GM12878 (cell line): ENCODE data around the gene ZNF804B. TPM values are rescaled to one million over a fixed set of nuclear protein-coding genes. Genes with fewer than 3 reads are reported as not detected.
A peak's percentile ranks its signal among the peaks of the same experiment; 100 is the strongest.

ENCODE experiments used
- ATAC-seq: fragments of 200-7000 bp; cut with Tn5 transposase; 3 replicates; pipeline ENCODE4 v1.9.1; 2020; ENCODE audit warnings: mild to moderate bottlenecking, moderate library complexity
- BruUV-seq: library from RNA; stranded (reverse); fragments of 400-500 nt; replicated peaks from 2 replicates; lab custom pipeline; 2021; lab: Mats Ljungman, UMichigan
- CTCF ChIA-PET: fragments of 300-600 bp; sonication (Branson Sonifier 250); formaldehyde crosslinking; extraction: SDS; loops from one replicate; lab custom pipeline; 2021; ENCODE audit warnings: inconsistent platforms; lab: Yijun Ruan, JAX
- POLR2A ChIA-PET: fragments of 350-600 bp; formaldehyde crosslinking; extraction: SDS; loops from one replicate; lab custom pipeline; 2021; ENCODE audit warnings: inconsistent platforms; lab: Charles Lee
- RAD21 ChIA-PET: fragments of 300-600 bp; sonication (Branson Sonifier 250); formaldehyde crosslinking; loops from one replicate; lab custom pipeline; 2023; ENCODE audit warnings: antibody characterized with exemption; ENCODE audit not compliant: unreplicated experiment; lab: Charles Lee
- SMC1A ChIA-PET: fragments of 300-600 bp; sonication (Branson Sonifier 250); formaldehyde crosslinking; loops from one replicate; lab custom pipeline; 2023; ENCODE audit not compliant: unreplicated experiment, uncharacterized antibody; lab: Charles Lee
- DNase-seq: peaks from one replicate; pipeline ENCODE4 v3.0.0-alpha.2; 2011; ENCODE audit warnings: low read depth, low spot score
- FAIRE-seq: peaks from 3 replicates; lab custom pipeline; 2011; peaks lifted over from hg19 to GRCh38; lab: Jason Lieb, UNC
- H2AFZ ChIP-seq: 2 replicates; pipeline ENCODE4 v1.6.0; 2011; ENCODE audit warnings: low read depth, low read length, control low read depth; ENCODE audit not compliant: control insufficient read depth
- H3K27ac ChIP-seq: 2 replicates; pipeline ENCODE4 v1.5.1; 2011; ENCODE audit warnings: control low read depth; ENCODE audit not compliant: control insufficient read depth, insufficient read depth
- H3K27me3 ChIP-seq, 2 experiments: replicated peaks in 1 of 2; 2 replicates each; pipeline versions ENCODE4 v1.6.0 to v1.6.1; 2011; ENCODE audit warnings: low read length in 1 of 2; ENCODE audit not compliant: control insufficient read depth in 2 of 2, insufficient read depth in 2 of 2
- H3K36me3 ChIP-seq, 2 experiments: 2 replicates each; pipeline ENCODE4 v1.5.1; 2011; ENCODE audit warnings: low read length in 1 of 2; ENCODE audit not compliant: control insufficient read depth in 2 of 2, insufficient read depth in 2 of 2
- H3K4me1 ChIP-seq: 2 replicates; pipeline ENCODE4 v1.6.1; 2011; ENCODE audit warnings: mild to moderate bottlenecking, low read length, moderate library complexity, mixed read lengths; ENCODE audit not compliant: control insufficient read depth, insufficient read depth
- H3K4me2 ChIP-seq: 2 replicates; pipeline ENCODE4 v1.6.0; 2011; ENCODE audit warnings: control low read depth; ENCODE audit not compliant: control insufficient read depth, insufficient read depth
- H3K4me3 ChIP-seq: fragments of 200-600 bp; sonication (generic); 2 replicates; pipeline ENCODE4 v1.5.1; 2016
- H3K79me2 ChIP-seq: 2 replicates; pipeline ENCODE4 v1.6.0; 2011; ENCODE audit warnings: low read length; ENCODE audit not compliant: control insufficient read depth, insufficient read depth
- H3K9ac ChIP-seq: 2 replicates; pipeline ENCODE4 v1.8.0; 2011; ENCODE audit warnings: low read length, control low read depth, mixed read lengths; ENCODE audit not compliant: control insufficient read depth, insufficient read depth
- H3K9me3 ChIP-seq: replicated peaks from 3 replicates; pipeline ENCODE4 v1.5.1; 2011; ENCODE audit warnings: mild to moderate bottlenecking, low read length; ENCODE audit not compliant: control insufficient read depth, insufficient read depth
- H4K20me1 ChIP-seq: 2 replicates; pipeline ENCODE4 v1.6.0; 2011; ENCODE audit not compliant: control insufficient read depth, insufficient read depth
- ASH2L ChIP-seq: fragments of 300-600, 200-600 bp; sonication (generic); IDR thresholded peaks from 2 replicates; pipeline ENCODE4 v1.6.1; 2017; ENCODE audit warnings: low read depth, mild to moderate bottlenecking, borderline replicate concordance
- CBX3 ChIP-seq: fragments of 200-600 bp; sonication (generic); IDR thresholded peaks from 2 replicates; pipeline ENCODE4 v1.6.1; 2016; ENCODE audit warnings: low read depth, borderline replicate concordance
- CBX5 ChIP-seq: sonication (generic); IDR thresholded peaks from 2 replicates; pipeline ENCODE4 v1.6.1; 2016; ENCODE audit warnings: low read depth, moderate library complexity, mild to moderate bottlenecking, inconsistent platforms
- CEBPB ChIP-seq, 2 experiments: fragments of 150-350 bp in 1 of 2; IDR thresholded peaks; 2 replicates each; pipeline ENCODE4 v1.6.1; 2012 to 2014; ENCODE audit warnings: low read depth in 2 of 2, low read length in 2 of 2, borderline replicate concordance in 1 of 2, inconsistent platforms in 1 of 2
- EED ChIP-seq: sonication (generic); IDR thresholded peaks from 2 replicates; pipeline ENCODE4 v1.6.1; 2016; ENCODE audit warnings: antibody characterized with exemption, low read depth
- EGR1 ChIP-seq, 2 experiments: IDR thresholded peaks; 1 replicate in 1 of 2; 2 replicates in 1 of 2; pipeline ENCODE4 v1.6.1; 2011 to 2012; ENCODE audit warnings: low read depth in 2 of 2, low read length in 2 of 2, borderline replicate concordance in 1 of 2, mild to moderate bottlenecking in 1 of 2, moderate library complexity in 1 of 2
- IRF4 ChIP-seq: IDR thresholded peaks from 2 replicates; pipeline ENCODE4 v1.6.1; 2011; ENCODE audit warnings: low read depth, low read length
- JUND ChIP-seq: IDR thresholded peaks from 2 replicates; pipeline ENCODE4 v1.6.1; 2012; ENCODE audit warnings: low read depth, mild to moderate bottlenecking, low read length, improper control_type of control experiment, moderate library complexity
- NFIC ChIP-seq: IDR thresholded peaks from 2 replicates; pipeline ENCODE4 v1.6.1; 2012; ENCODE audit warnings: low read depth, mild to moderate bottlenecking, inconsistent platforms, low read length, moderate library complexity
- NRF1 ChIP-seq: conservative IDR thresholded peaks from 2 replicates; pipeline ENCODE4 v1.6.1; 2011; ENCODE audit warnings: mild to moderate bottlenecking, low read depth, low read length, improper control_type of control experiment
- SMARCA5 ChIP-seq: fragments of 450-650 bp; IDR thresholded peaks from 2 replicates; pipeline ENCODE4 v1.6.1; 2017; ENCODE audit warnings: mild to moderate bottlenecking
- SREBF1 ChIP-seq: IDR thresholded peaks from 2 replicates; pipeline ENCODE4 v1.6.1; 2012; ENCODE audit warnings: mild to moderate bottlenecking, low read length
- TCF7 ChIP-seq: IDR thresholded peaks from 2 replicates; pipeline ENCODE4 v1.6.1; 2014; ENCODE audit warnings: antibody characterized with exemption, borderline replicate concordance
- ZZZ3 ChIP-seq: IDR thresholded peaks from 2 replicates; pipeline ENCODE4 v1.6.1; 2011; ENCODE audit warnings: low read depth; ENCODE audit not compliant: control insufficient read depth, insufficient read length
- WGBS: methylation state at CpG from one replicate; pipeline ENCODE4 v1.1.6; 2016; ENCODE audit warnings: low lambda C conversion rate; ENCODE audit not compliant: insufficient replicate concordance, insufficient coverage; ENCODE audit errors: missing lambda C conversion rate; 5-methylcytosine and 5-hydroxymethylcytosine counted together
- in situ Hi-C: fragments of 300-500 bp; cut with MboI; formaldehyde crosslinking; loops from 9 replicates; pipeline ENCODE4 v1.14.3; 2018; ENCODE audit warnings: mixed read lengths
- intact Hi-C: fragments of 100-400 bp; cut with micrococcal nuclease; formaldehyde crosslinking; loops from one replicate; pipeline ENCODE4 v1.14.2; 2022; ENCODE audit not compliant: unreplicated experiment
- polyA plus RNA-seq, 11 experiments: library from polyadenylated mRNA; depleted of rRNA in 4 of 11; unstranded in 6 of 11; stranded (reverse) in 5 of 11; fragments of >200 nt; fragmentation: Nextera tagmentation in 4 of 11; fragmentation: Illumina TruSeq in 1 of 11; extraction: Ambion mirVana in 4 of 11; extraction: Trizol in 1 of 11; gene quantifications; 1 replicate in 1 of 11; 2 replicates in 10 of 11; pipeline versions ENCODE4 v1.2.1 to v1.2.3, GENCODE V29; 2011 to 2016; ENCODE audit warnings: inconsistent platforms in 2 of 11, missing spikeins in 2 of 11, low read depth in 1 of 11
- total RNA-seq, 4 experiments: library from RNA; depleted of rRNA in 3 of 4; stranded (reverse); fragments of >200 nt in 3 of 4; fragmentation: Illumina TruSeq in 1 of 4; extraction: Trizol in 1 of 4; gene quantifications; 2 replicates each; pipeline versions ENCODE4 v1.2.1 to v1.2.3, GENCODE V29; 2013 to 2021
- TF ChIP-seq, protein P1 (sequence below): IDR thresholded peaks from 2 replicates; pipeline ENCODE4 v1.6.1; 2011; ENCODE audit warnings: borderline replicate concordance, low read depth, mild to moderate bottlenecking, moderate library complexity, mixed read lengths, low read length; ENCODE audit not compliant: insufficient read depth; ENCODE audit errors: extremely low read length
- TF ChIP-seq, protein P2 (sequence below): IDR thresholded peaks from 2 replicates; pipeline ENCODE4 v1.6.1; 2012; ENCODE audit warnings: improper control_type of control experiment, low read depth, low read length; ENCODE audit not compliant: insufficient replicate concordance

ZNF804B gene
- total and polyA plus RNA-seq, 10 of the 15 experiments (the other 5 are each of a cell fraction or from before 2014, with no cell fraction given) = not detected

- Histone ChIP-seq H3K4me1 (no peaks in the 10 kb centered on the region), H3K9me3 (no peaks in the 10 kb centered on the region), H3K4me2 (no peak overlapping the region), H2AFZ (no peak overlapping the region), H3K4me3 (no peak overlapping the region), H3K27ac (no peak overlapping the region), H3K36me3 (no peaks in the 10 kb centered on the region), H3K27me3 (no peaks in the 10 kb centered on the region), H4K20me1 (no peaks in the 10 kb centered on the region), H3K9ac (no peak overlapping the region), H3K79me2 (no peaks in the 10 kb centered on the region)
- intact Hi-C loops = no loop called here
- ChIA-PET POLR2A (no interaction called here), CTCF (no interaction called here), RAD21 (no interaction called here), SMC1A (interaction anchor here (1.6 to 2.3 kb wide), 2 partner anchors 9 to 11 kb away, joined by 3 to 7 read pairs; no protein-coding TSS in a partner anchor)
- BruUV-seq = no TSS peak
- ATAC-seq (peak; percentile 45), DNase-seq (no peak), FAIRE-seq (no peak)
- in situ Hi-C loops = no loop called here
- 12% methylated on average over 4 of the region's 4 CpGs for WGBS
- TF ChIP-seq NRF1 (no peak), ASH2L (no peak), CBX3 (no peak), SMARCA5 (no peak), CEBPB (IDR thresholded peaks at IDR 0.05; ENCODE audit: borderline replicate concordance in 1 of 2, low read depth in 2 of 2, low read length in 2 of 2) (no peak), SREBF1 (no peak), EED (no peak), NFIC (no peak), IRF4 (no peak), JUND (no peak), ZZZ3 (no peak), CBX5 (no peak), TCF7 (no peak), EGR1 (IDR thresholded peaks at IDR 0.05; ENCODE audit: borderline replicate concordance in 1 of 2, low read depth in 2 of 2, low read length in 2 of 2) (no peak)
- TF ChIP-seq, protein P1, sequence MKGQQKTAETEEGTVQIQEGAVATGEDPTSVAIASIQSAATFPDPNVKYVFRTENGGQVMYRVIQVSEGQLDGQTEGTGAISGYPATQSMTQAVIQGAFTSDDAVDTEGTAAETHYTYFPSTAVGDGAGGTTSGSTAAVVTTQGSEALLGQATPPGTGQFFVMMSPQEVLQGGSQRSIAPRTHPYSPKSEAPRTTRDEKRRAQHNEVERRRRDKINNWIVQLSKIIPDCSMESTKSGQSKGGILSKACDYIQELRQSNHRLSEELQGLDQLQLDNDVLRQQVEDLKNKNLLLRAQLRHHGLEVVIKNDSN = no peak
- TF ChIP-seq, protein P2, sequence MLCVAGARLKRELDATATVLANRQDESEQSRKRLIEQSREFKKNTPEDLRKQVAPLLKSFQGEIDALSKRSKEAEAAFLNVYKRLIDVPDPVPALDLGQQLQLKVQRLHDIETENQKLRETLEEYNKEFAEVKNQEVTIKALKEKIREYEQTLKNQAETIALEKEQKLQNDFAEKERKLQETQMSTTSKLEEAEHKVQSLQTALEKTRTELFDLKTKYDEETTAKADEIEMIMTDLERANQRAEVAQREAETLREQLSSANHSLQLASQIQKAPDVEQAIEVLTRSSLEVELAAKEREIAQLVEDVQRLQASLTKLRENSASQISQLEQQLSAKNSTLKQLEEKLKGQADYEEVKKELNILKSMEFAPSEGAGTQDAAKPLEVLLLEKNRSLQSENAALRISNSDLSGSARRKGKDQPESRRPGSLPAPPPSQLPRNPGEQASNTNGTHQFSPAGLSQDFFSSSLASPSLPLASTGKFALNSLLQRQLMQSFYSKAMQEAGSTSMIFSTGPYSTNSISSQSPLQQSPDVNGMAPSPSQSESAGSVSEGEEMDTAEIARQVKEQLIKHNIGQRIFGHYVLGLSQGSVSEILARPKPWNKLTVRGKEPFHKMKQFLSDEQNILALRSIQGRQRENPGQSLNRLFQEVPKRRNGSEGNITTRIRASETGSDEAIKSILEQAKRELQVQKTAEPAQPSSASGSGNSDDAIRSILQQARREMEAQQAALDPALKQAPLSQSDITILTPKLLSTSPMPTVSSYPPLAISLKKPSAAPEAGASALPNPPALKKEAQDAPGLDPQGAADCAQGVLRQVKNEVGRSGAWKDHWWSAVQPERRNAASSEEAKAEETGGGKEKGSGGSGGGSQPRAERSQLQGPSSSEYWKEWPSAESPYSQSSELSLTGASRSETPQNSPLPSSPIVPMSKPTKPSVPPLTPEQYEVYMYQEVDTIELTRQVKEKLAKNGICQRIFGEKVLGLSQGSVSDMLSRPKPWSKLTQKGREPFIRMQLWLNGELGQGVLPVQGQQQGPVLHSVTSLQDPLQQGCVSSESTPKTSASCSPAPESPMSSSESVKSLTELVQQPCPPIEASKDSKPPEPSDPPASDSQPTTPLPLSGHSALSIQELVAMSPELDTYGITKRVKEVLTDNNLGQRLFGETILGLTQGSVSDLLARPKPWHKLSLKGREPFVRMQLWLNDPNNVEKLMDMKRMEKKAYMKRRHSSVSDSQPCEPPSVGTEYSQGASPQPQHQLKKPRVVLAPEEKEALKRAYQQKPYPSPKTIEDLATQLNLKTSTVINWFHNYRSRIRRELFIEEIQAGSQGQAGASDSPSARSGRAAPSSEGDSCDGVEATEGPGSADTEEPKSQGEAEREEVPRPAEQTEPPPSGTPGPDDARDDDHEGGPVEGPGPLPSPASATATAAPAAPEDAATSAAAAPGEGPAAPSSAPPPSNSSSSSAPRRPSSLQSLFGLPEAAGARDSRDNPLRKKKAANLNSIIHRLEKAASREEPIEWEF = no peak
Observed at GRCh38 chr7:88919478-88920131, 160.1 kb downstream of the ZNF804B start.
